ENCODE measurements around the gene SAFB.

Gene SAFB

DNA sequence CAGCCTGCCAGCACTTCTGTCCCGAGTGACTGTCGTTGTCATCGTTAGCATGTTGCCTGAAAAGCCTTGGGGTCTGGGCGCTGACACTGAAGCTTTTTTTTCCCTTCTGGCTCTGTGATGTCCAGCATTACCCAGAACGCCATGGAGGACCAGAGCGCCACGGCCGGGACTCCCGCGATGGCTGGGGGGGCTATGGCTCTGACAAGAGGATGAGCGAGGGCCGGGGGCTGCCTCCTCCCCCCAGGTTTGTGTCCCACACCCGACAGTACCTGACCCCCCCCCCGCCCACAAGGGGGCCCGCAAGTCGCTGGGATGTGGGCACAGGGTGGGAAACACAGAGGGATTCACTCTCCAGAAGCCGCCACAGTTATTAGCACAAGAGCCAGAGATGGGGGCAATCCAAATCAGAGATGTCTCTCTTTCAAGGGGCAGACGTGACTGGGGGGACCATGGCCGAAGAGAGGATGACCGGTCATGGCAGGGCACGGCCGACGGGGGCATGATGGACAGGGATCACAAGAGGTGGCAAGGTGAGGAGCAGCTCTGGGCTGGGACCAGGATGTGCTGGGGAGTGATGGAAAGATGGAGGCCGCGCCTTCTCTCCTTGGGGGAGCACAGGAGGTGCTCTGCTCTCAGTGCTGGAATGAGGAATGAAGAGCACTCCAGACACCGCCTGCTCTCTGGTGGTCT, 44.2 kb downstream of the SAFB start:
- DNase-seq (ENCODE audit: low read depth): no peak

GRCh38 chr19:5667751-5668271, 44.9 kb downstream of the SAFB start:
- no peak for DNase-seq (ENCODE audit: low read depth)

GRCh38 chr19:5669212-5669611, 46.3 kb downstream of the SAFB start:
- no peak for DNase-seq (ENCODE audit: low read depth)

GRCh38 chr19:5671600-5671999, 48.7 kb downstream of the SAFB start:
- DNase-seq (ENCODE audit: low read depth): no peak

DNA sequence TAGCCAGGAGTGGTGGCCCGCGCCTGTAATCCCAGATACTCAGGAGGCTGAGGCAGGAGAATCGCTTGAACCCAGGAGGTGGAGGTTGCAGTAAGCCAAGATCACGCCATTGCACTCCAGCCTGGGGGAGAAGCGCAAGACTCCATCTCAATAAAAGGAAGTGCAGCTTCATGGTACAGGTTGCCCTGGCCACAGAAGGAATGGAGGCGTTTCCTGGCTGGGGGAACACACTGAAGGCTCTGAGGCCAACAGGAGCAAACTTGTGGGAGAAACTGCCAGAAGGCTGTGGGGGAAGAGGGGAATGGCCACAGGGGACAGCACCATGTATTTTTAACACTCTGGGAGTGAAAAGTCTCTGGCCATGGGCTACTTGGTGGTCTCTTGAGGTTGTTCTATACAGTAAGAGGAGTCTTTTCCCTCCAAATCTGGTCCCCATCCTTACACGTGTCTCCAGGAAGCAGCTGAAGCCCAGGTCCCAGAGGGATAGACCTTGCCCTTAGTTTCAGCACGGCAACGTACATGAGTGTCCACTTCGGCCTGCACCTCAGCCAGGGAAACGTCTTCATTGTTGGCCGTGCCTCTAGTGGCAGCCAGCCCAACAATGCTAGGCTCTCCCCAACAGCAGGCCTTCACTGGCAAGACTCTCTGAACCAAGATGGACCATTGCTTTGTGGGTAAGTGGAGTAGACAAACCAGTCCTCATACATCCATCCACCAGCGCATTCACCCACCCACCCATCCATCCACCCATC, 50.0 kb downstream of the SAFB start:
- no peak for DNase-seq (ENCODE audit: low read depth)

GRCh38 chr19:5673752-5674151, 50.9 kb downstream of the SAFB start:
- no peak for DNase-seq (ENCODE audit: low read depth)

DNA sequence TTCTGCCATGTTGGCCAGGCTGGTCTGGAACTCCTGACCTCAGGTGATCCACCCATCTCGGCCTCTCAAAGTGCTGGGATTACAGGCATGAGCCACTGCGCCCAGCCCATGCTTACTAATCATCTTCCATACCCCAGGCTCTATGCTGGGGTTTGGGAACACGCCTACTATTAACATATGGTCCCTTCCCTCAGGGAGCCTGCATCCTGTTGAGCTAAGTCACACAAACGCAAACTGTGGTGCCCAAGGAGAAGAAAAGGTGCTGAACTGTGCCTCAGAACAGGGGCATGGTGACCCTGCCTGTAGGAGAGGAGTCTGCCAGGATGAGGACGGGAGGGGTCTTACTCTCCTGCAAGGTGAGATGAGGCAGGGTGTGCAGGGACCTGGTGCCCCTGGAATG, 51.8 kb downstream of the SAFB start:
- DNase-seq (ENCODE audit: low read depth): no peak

DNA sequence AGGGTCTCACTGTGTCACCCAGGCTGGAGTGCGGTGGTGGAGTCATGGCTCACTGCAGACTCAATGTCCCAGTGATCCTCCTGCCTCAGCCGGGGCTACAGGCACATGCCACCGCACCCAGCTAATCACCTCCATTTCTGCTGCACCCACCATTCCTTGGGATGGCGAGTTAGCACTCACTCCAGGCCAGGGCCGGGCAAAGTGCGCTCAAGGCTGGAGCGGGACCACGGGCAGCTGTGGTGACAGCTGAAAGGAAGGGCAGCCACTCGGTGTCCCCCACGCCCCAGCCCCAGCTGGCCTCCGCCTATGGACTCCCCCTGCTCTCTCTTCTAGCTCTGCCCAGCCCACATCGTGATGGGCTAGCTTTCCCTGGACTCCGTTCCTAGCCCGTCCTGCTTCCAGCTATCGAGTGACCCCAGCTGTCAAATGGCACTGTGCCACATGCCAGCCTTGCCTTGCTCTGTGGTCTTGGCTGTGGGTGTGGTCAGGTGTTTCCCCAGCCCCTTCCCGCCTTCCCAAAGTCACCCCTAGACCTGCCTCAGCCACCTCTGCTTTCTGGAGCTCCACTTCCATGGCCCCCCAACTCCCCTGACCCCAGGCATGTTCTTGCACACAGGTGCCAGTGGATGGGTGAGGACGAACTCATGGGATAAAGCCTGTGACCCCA, 53.4 kb downstream of the SAFB start:
- DNase-seq (ENCODE audit: low read depth): no peak

- DNase-seq (ENCODE audit: low read depth): no peak
Observed at GRCh38 chr19:5676772-5677105, 53.9 kb downstream of the SAFB start.

DNA sequence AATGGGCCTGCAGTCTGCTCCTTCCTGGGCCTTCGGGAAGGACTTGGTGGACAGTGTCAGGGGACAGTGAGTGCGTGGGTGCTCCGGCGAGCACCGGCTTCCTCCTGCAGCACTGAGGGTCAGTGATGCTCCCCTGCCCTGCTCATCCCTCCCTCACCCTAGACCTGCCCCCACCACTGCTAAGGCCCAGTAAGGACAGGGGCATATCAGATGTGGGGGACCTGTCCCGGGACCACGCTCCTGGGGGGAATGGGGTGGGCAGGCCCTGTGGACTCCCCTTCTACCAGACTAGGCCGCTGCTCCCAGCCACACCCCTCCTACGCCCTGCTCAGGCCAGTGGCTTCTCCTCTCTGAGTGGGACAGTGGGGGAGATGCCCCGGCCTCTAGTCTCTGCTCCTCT, 54.3 kb downstream of the SAFB start:
- DNase-seq (ENCODE audit: low read depth): no peak

DNA sequence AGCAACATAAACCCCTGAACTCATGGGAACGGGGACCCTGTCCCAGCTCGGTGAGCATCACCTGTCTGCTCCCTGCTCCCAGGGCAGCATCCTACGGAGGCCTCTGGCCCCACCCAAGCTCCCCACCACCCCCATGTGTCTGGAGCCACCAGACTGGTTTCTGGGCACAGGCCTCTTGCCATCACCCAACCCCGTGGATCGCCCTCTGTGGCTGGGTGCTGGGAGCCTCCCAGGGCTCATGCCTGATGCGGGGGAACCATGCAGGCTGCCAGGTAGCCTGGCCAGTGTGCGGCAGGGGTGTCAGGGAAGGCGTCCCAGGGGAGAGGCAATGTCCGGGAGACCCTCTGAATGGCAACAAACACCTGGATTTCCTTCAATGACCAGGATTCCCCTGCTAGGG, 54.7 kb downstream of the SAFB start:
- DNase-seq (ENCODE audit: low read depth): no peak

- no peak for DNase-seq (ENCODE audit: low read depth)
Observed at GRCh38 chr19:5678071-5678718, 55.3 kb downstream of the SAFB start.

DNA sequence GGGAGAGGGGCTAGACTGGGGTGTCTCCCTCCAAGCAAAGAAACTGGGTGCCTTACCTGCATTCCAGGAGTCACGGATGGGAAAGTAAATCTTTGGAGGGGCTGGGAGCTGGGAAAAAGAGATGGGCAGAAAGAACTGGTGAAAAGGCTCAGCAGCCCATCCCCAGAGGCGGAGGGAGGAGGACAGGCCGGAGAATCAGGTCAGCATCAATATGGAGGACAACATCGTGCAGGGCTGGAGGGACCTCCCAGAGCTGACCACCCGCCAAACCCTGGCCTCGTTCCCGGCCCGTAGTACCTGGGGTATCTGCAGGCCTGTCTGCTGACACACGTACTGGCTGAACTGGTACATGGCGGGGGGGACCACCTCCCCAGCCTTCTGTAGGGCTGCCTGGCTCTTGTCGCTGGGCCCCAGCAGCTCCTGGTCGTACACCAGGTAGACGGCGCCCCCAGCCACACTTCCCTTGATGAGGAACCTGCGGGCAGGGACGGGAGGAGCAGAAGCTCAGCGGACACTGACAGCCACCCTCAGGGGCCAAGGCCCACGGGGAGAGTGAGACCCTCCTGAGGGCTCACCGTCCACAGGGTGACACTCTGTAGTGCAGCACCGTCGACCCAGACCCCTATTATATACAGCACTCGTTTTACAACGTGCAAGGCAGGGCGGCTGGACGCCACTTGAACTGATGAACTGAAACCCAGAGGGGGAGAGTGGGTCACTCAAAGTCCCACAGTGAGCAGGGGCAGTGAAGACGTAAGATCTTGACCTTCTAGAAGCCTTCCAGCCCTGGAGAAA, 56.6 kb downstream of the SAFB start:
- DNase-seq (ENCODE audit: low read depth): no peak

GRCh38 chr19:5680084-5680436, 57.2 kb downstream of the SAFB start:
- no peak for DNase-seq (ENCODE audit: low read depth)

GRCh38 chr19:5680437-5681368, 57.8 kb downstream of the SAFB start, which contains the start of the genes HSD11B1L and MICOS13:
HSD11B1L (plus strand) TSS chr19:5681027; CDS start chr19:5684833, 3,806 bp downstream.
MICOS13 (minus strand) TSS chr19:5680516; CDS start chr19:5680486, 30 bp downstream.
- peak; percentile 93 for DNase-seq (ENCODE audit: low read depth)

DNA sequence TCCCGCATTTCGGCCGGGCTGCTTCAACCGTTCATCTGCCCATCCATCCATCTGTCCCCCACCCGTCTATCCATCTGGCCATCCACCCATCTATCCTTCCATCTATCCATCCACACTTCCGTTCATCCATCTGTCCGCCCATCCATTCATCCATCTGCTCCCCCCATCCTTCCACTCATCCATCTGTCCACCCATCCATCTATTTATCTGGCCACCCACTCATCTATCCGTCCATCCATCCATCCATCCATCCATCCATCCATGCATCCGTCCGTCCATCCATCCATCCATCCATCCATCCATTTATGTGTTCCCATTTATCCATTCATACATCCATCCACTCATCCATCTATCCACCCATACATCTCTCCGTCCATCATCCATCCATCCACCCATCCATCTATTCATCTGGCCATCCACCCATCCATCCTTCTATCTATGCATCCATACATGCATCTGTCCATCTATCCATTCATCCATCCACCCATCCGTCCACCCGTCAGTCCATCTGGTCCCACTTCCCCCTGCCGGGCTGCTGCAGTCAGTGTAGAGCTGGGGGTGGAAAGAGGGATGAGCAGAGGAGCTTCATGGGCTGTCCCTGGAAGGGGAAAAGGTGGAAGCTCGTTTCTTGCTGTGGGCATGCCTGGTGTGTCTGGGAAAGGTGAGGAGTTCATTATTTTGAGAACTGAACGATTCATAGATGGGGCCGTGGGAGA, 58.7 kb downstream of the SAFB start:
- no peak for DNase-seq (ENCODE audit: low read depth)

- DNase-seq (ENCODE audit: low read depth): no peak
Observed at GRCh38 chr19:5682107-5682482, 59.2 kb downstream of the SAFB start.

- no peak for DNase-seq (ENCODE audit: low read depth)
Observed at GRCh38 chr19:5683177-5683886, 60.4 kb downstream of the SAFB start.
